Upper lobe of left lung (tissue), 6 donors: ENCODE measurements around the gene TPGS1. TPM values are rescaled to one million over a fixed set of nuclear protein-coding genes. Genes with fewer than 3 reads are reported as not detected.
A peak's percentile ranks its signal among the peaks of the same experiment; 100 is the strongest.

Experiments used
- ATAC-seq, 2 donors: fragments of 200-7000 bp; cut with Tn5 transposase; one replicate each; pipeline ENCODE4 v1.9.1; 2022; ENCODE audit warnings: mild to moderate bottlenecking in 2 of 2, moderate library complexity in 2 of 2; ENCODE audit not compliant: low FRiP score in 2 of 2
- DNase-seq, 2 donors: peaks; one replicate each; pipeline ENCODE4 v3.0.0-alpha.2; 2019 to 2020
- H3K27ac ChIP-seq, 4 donors: fragments of 200-600 bp; sonication (generic); one replicate each; pipeline ENCODE4 v1.5.1; 2016 to 2019
- H3K27me3 ChIP-seq, 4 donors: fragments of 200-600 bp; sonication (generic); one replicate each; pipeline ENCODE4 v1.5.1; 2017 to 2019
- H3K36me3 ChIP-seq, 4 donors: fragments of 200-600 bp; sonication (generic); one replicate each; pipeline ENCODE4 v1.5.1; 2016 to 2019
- H3K4me1 ChIP-seq, 4 donors: fragments of 200-600 bp; sonication (generic); one replicate each; pipeline ENCODE4 v1.5.1; 2018 to 2019
- H3K4me3 ChIP-seq, 4 donors: fragments of 200-600 bp; sonication (generic); one replicate each; pipeline ENCODE4 v1.5.1; 2017 to 2019; ENCODE audit warnings: mild to moderate bottlenecking in 2 of 4, moderate library complexity in 1 of 4
- H3K9me3 ChIP-seq, 4 donors: fragments of 200-600 bp; sonication (generic); one replicate each; pipeline ENCODE4 v1.5.1; 2018 to 2019
- CTCF ChIP-seq, 6 experiments: fragments of 450-650 bp in 4 of 6; fragments of 200-600 bp in 2 of 6; sonication (generic) in 2 of 6; IDR thresholded peaks; one replicate each; pipeline ENCODE4 v1.5.1; 2016 to 2019; ENCODE audit warnings: antibody characterized with exemption in 6 of 6
- EP300 ChIP-seq, 4 donors: sonication (generic); formaldehyde crosslinking; IDR thresholded peaks; one replicate each; pipeline ENCODE4 v1.5.1; 2017; ENCODE audit warnings: antibody characterized with exemption in 4 of 4, control low read depth in 2 of 4
- POLR2A ChIP-seq, 4 donors: fragments of 450-650 bp; IDR thresholded peaks; one replicate each; pipeline ENCODE4 v1.5.1; 2016 to 2017; ENCODE audit warnings: antibody characterized with exemption in 4 of 4, mild to moderate bottlenecking in 2 of 4
- POLR2AphosphoS5 ChIP-seq, 2 donors: sonication (generic); formaldehyde crosslinking; IDR thresholded peaks; one replicate each; pipeline ENCODE4 v1.5.1; 2017; ENCODE audit warnings: antibody characterized with exemption in 2 of 2
- WGBS, 2 donors: methylation state at CpG; one replicate each; pipeline ENCODE4 v1.1.5; 2017 to 2018; 5-methylcytosine and 5-hydroxymethylcytosine counted together
- total RNA-seq, 6 donors: library from RNA; depleted of rRNA in 4 of 6; stranded (reverse); fragments of >200 nt in 4 of 6; gene quantifications; one replicate each; pipeline versions ENCODE4 v1.1.0 to v1.2.1, GENCODE V29; 2016 to 2021
- donor health status: DM: no; HTN: no; CAD: no; lungs with moderate emphysema.
- donor health status: DM: no; HTN: yes; CAD: no; lungs with severe emphysema.

The TPGS1 gene
- total RNA-seq, 6 donors from 2014 or later: 30.9 to 67.1 (median 40.1) TPM

GRCh38 chr19:513368-514165 is 6.3 kb downstream of the TPGS1 start:
- TF ChIP-seq POLR2AphosphoS5 (IDR thresholded peaks at IDR 0.05) (no peak), EP300 (IDR thresholded peaks at IDR 0.05) (no peak), CTCF (IDR thresholded peaks at IDR 0.05) (no peak), POLR2A (IDR thresholded peaks at IDR 0.05) (no peak)
- Histone ChIP-seq H3K9me3 (no peaks in the 10 kb centered on the region), H3K27me3 (no peaks in the 10 kb centered on the region), H3K4me1 (peaks cover 21 to 41% (median 27%) of the 10 kb centered on the region in 4 donors), H3K4me3 (no peak overlapping the region), H3K27ac (no peak overlapping the region), H3K36me3 (peaks cover 0 to 7% (median 2%) of the 10 kb centered on the region in 4 donors)
- ATAC-seq (no peak), DNase-seq (peak in 1 of 2 donors; percentile 49)
- WGBS, 2 donors: 73 to 94% methylated on average over 5 to 10 of the region's 10 CpGs

- DNase-seq: no peak
- no peaks in the 10 kb centered on the region for H3K27me3 ChIP-seq
These were observed 6.9 kb downstream of the TPGS1 start for GRCh38 chr19:514166-514663.

GRCh38 chr19:517721-518597 is 10.7 kb downstream of the TPGS1 start:
- H3K4me3 ChIP-seq: no peak overlapping the region
- peaks cover 0 to 10% (median 0%) of the 10 kb centered on the region in 4 donors for H3K4me1 ChIP-seq
- WGBS, 2 donors: 50 to 52% methylated on average over 4 to 5 of the region's 10 CpGs
- TF ChIP-seq POLR2A (IDR thresholded peaks at IDR 0.05) (no peak), EP300 (IDR thresholded peaks at IDR 0.05) (no peak), CTCF (IDR thresholded peaks at IDR 0.05) (no peak), POLR2AphosphoS5 (IDR thresholded peaks at IDR 0.05) (no peak)
- ATAC-seq: peak in 1 of 2 donors; percentile 13
- H3K36me3 ChIP-seq: peaks cover 0 to 7% (median 3%) of the 10 kb centered on the region in 4 donors
- H3K9me3 ChIP-seq: no peaks in the 10 kb centered on the region
- H3K27me3 ChIP-seq: no peaks in the 10 kb centered on the region
- H3K27ac ChIP-seq: no peak overlapping the region
- DNase-seq: no peak

More at GRCh38 chr19:514166-514663, 6.9 kb downstream of the TPGS1 start:
- no peak for ATAC-seq
- peaks cover 17 to 42% (median 23%) of the 10 kb centered on the region in 4 donors for H3K4me1 ChIP-seq
- H3K27ac ChIP-seq: no peak overlapping the region
- no peak overlapping the region for H3K4me3 ChIP-seq
- WGBS, 2 donors: 90 to 96% methylated on average over 7 to 9 of the region's 9 CpGs
- H3K36me3 ChIP-seq: peaks cover 0 to 6% (median 3%) of the 10 kb centered on the region in 4 donors
- no peak for TF ChIP-seq EP300 (IDR thresholded peaks at IDR 0.05)
- no peak for TF ChIP-seq CTCF (IDR thresholded peaks at IDR 0.05)
- TF ChIP-seq POLR2AphosphoS5 (IDR thresholded peaks at IDR 0.05): no peak
- TF ChIP-seq POLR2A (IDR thresholded peaks at IDR 0.05): no peak
- H3K9me3 ChIP-seq: no peaks in the 10 kb centered on the region

- 41 to 62% methylated on average over 18 of the region's 58 CpGs for WGBS, 2 donors
- Histone ChIP-seq H3K9me3 (no peaks in the 10 kb centered on the region), H3K4me3 (no peak overlapping the region), H3K27ac (no peak overlapping the region), H3K36me3 (peaks cover 0 to 7% (median 3%) of the 10 kb centered on the region in 4 donors), H3K27me3 (no peaks in the 10 kb centered on the region), H3K4me1 (peaks cover 0 to 9% (median 0%) of the 10 kb centered on the region in 4 donors)
- TF ChIP-seq CTCF (IDR thresholded peaks at IDR 0.05) (no peak), POLR2AphosphoS5 (IDR thresholded peaks at IDR 0.05) (no peak), EP300 (IDR thresholded peaks at IDR 0.05) (no peak), POLR2A (IDR thresholded peaks at IDR 0.05) (no peak)
- DNase-seq (peak in 1 of 2 donors; percentile 88), ATAC-seq (peak in 1 of 2 donors; percentile 28)
These were observed 11.4 kb downstream of the TPGS1 start for GRCh38 chr19:518598-519231.
